GM12878 (cell line): ENCODE measurements around the gene MRPS15. TPM values are rescaled to one million over a fixed set of nuclear protein-coding genes. Genes with fewer than 3 reads are reported as not detected.

Experiments
- ATAC-seq: fragments of 200-7000 bp; cut with Tn5 transposase; 3 replicates; pipeline ENCODE4 v1.9.1; 2020; ENCODE audit warnings: mild to moderate bottlenecking, moderate library complexity
- BruUV-seq: library from RNA; stranded (reverse); fragments of 400-500 nt; replicated peaks from 2 replicates; lab custom pipeline; 2021; lab: Mats Ljungman, UMichigan
- CTCF ChIA-PET: fragments of 300-600 bp; sonication (Branson Sonifier 250); formaldehyde crosslinking; extraction: SDS; loops from one replicate; lab custom pipeline; 2021; ENCODE audit warnings: inconsistent platforms; lab: Yijun Ruan, JAX
- POLR2A ChIA-PET: fragments of 350-600 bp; formaldehyde crosslinking; extraction: SDS; loops from one replicate; lab custom pipeline; 2021; ENCODE audit warnings: inconsistent platforms; lab: Charles Lee
- RAD21 ChIA-PET: fragments of 300-600 bp; sonication (Branson Sonifier 250); formaldehyde crosslinking; loops from one replicate; lab custom pipeline; 2023; ENCODE audit warnings: antibody characterized with exemption; ENCODE audit not compliant: unreplicated experiment; lab: Charles Lee
- SMC1A ChIA-PET: fragments of 300-600 bp; sonication (Branson Sonifier 250); formaldehyde crosslinking; loops from one replicate; lab custom pipeline; 2023; ENCODE audit not compliant: unreplicated experiment, uncharacterized antibody; lab: Charles Lee
- DNase-seq: peaks from one replicate; pipeline ENCODE4 v3.0.0-alpha.2; 2011; ENCODE audit warnings: low read depth, low spot score
- FAIRE-seq: peaks from 3 replicates; lab custom pipeline; 2011; peaks lifted over from hg19 to GRCh38; lab: Jason Lieb, UNC
- H2AFZ ChIP-seq: 2 replicates; pipeline ENCODE4 v1.6.0; 2011; ENCODE audit warnings: low read depth, low read length, control low read depth; ENCODE audit not compliant: control insufficient read depth
- H3K27ac ChIP-seq: 2 replicates; pipeline ENCODE4 v1.5.1; 2011; ENCODE audit warnings: control low read depth; ENCODE audit not compliant: control insufficient read depth, insufficient read depth
- H3K27me3 ChIP-seq, 2 experiments: replicated peaks in 1 of 2; 2 replicates each; pipeline versions ENCODE4 v1.6.0 to v1.6.1; 2011; ENCODE audit warnings: low read length in 1 of 2; ENCODE audit not compliant: control insufficient read depth in 2 of 2, insufficient read depth in 2 of 2
- H3K36me3 ChIP-seq, 2 experiments: 2 replicates each; pipeline ENCODE4 v1.5.1; 2011; ENCODE audit warnings: low read length in 1 of 2; ENCODE audit not compliant: control insufficient read depth in 2 of 2, insufficient read depth in 2 of 2
- H3K4me1 ChIP-seq: 2 replicates; pipeline ENCODE4 v1.6.1; 2011; ENCODE audit warnings: mild to moderate bottlenecking, low read length, moderate library complexity, mixed read lengths; ENCODE audit not compliant: control insufficient read depth, insufficient read depth
- H3K4me2 ChIP-seq: 2 replicates; pipeline ENCODE4 v1.6.0; 2011; ENCODE audit warnings: control low read depth; ENCODE audit not compliant: control insufficient read depth, insufficient read depth
- H3K4me3 ChIP-seq: fragments of 200-600 bp; sonication (generic); 2 replicates; pipeline ENCODE4 v1.5.1; 2016
- H3K79me2 ChIP-seq: 2 replicates; pipeline ENCODE4 v1.6.0; 2011; ENCODE audit warnings: low read length; ENCODE audit not compliant: control insufficient read depth, insufficient read depth
- H3K9ac ChIP-seq: 2 replicates; pipeline ENCODE4 v1.8.0; 2011; ENCODE audit warnings: low read length, control low read depth, mixed read lengths; ENCODE audit not compliant: control insufficient read depth, insufficient read depth
- H3K9me3 ChIP-seq: replicated peaks from 3 replicates; pipeline ENCODE4 v1.5.1; 2011; ENCODE audit warnings: mild to moderate bottlenecking, low read length; ENCODE audit not compliant: control insufficient read depth, insufficient read depth
- H4K20me1 ChIP-seq: 2 replicates; pipeline ENCODE4 v1.6.0; 2011; ENCODE audit not compliant: control insufficient read depth, insufficient read depth
- BCLAF1 ChIP-seq: fragments of 450-650 bp; IDR thresholded peaks from 2 replicates; pipeline ENCODE4 v1.6.1; 2017; ENCODE audit warnings: antibody characterized with exemption, mild to moderate bottlenecking, moderate library complexity
- CBFB ChIP-seq: IDR thresholded peaks from 2 replicates; pipeline ENCODE4 v1.6.1; 2016; ENCODE audit warnings: antibody characterized with exemption, low read depth
- CEBPZ ChIP-seq: fragments of 150-350 bp; IDR thresholded peaks from 2 replicates; pipeline ENCODE4 v1.6.1; 2016; ENCODE audit warnings: low read depth, low read length
- CHD4 ChIP-seq: fragments of 200-600 bp; sonication (generic); IDR thresholded peaks from 2 replicates; pipeline ENCODE4 v1.6.1; 2016; ENCODE audit warnings: mild to moderate bottlenecking
- HCFC1 ChIP-seq: fragments of 150-350 bp; IDR thresholded peaks from 2 replicates; pipeline ENCODE4 v1.6.1; 2014; ENCODE audit warnings: low read length
- KDM1A ChIP-seq: fragments of 200-600 bp; sonication (generic); IDR thresholded peaks from 2 replicates; pipeline ENCODE4 v1.6.1; 2016; ENCODE audit warnings: borderline replicate concordance
- NBN ChIP-seq: fragments of 450-650 bp; IDR thresholded peaks from 2 replicates; pipeline ENCODE4 v1.6.1; 2016
- TCF7 ChIP-seq: IDR thresholded peaks from 2 replicates; pipeline ENCODE4 v1.6.1; 2014; ENCODE audit warnings: antibody characterized with exemption, borderline replicate concordance
- WGBS: methylation state at CpG from one replicate; pipeline ENCODE4 v1.1.6; 2016; ENCODE audit warnings: low lambda C conversion rate; ENCODE audit not compliant: insufficient replicate concordance, insufficient coverage; ENCODE audit errors: missing lambda C conversion rate; 5-methylcytosine and 5-hydroxymethylcytosine counted together
- in situ Hi-C: fragments of 300-500 bp; cut with MboI; formaldehyde crosslinking; loops from 9 replicates; pipeline ENCODE4 v1.14.3; 2018; ENCODE audit warnings: mixed read lengths
- intact Hi-C: fragments of 100-400 bp; cut with micrococcal nuclease; formaldehyde crosslinking; loops from one replicate; pipeline ENCODE4 v1.14.2; 2022; ENCODE audit not compliant: unreplicated experiment
- polyA plus RNA-seq, 11 experiments: library from polyadenylated mRNA; depleted of rRNA in 4 of 11; unstranded in 6 of 11; stranded (reverse) in 5 of 11; fragments of >200 nt; fragmentation: Nextera tagmentation in 4 of 11; fragmentation: Illumina TruSeq in 1 of 11; extraction: Ambion mirVana in 4 of 11; extraction: Trizol in 1 of 11; gene quantifications; 1 replicate in 1 of 11; 2 replicates in 10 of 11; pipeline versions ENCODE4 v1.2.1 to v1.2.3, GENCODE V29; 2011 to 2016; ENCODE audit warnings: inconsistent platforms in 2 of 11, missing spikeins in 2 of 11, low read depth in 1 of 11
- total RNA-seq, 4 experiments: library from RNA; depleted of rRNA in 3 of 4; stranded (reverse); fragments of >200 nt in 3 of 4; fragmentation: Illumina TruSeq in 1 of 4; extraction: Trizol in 1 of 4; gene quantifications; 2 replicates each; pipeline versions ENCODE4 v1.2.1 to v1.2.3, GENCODE V29; 2013 to 2021
- TF ChIP-seq, protein P1 (sequence below): fragments of 450-650 bp; IDR thresholded peaks from 2 replicates; pipeline ENCODE4 v1.6.1; 2017; ENCODE audit warnings: borderline replicate concordance

MRPS15 gene
- total and polyA plus RNA-seq, 10 of the 15 experiments (the other 5 are each of a cell fraction or from before 2014, with no cell fraction given): 41.1 to 207 (median 107) TPM

DNA sequence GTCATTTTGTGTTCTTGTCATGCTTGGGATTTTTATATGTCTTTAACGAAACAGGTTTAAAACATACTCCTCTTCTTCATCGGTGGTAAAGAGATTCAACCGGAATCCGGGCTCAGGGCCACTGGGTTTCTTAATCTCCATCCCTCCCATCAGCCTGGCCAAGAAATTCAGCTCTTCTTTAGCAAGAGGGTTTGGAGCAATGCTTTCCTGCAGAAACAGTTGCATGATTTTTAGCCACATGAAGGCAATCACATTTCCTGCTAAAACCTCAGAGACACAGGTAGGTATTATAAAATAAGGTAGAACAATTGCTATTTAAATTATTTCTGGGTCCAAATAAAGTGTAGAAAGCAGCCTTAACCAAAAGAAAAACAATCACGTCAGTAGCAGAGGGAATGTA is 43.8 kb downstream of the MRPS15 start:
- Histone ChIP-seq H2AFZ (peak overlapping the region; percentile 93), H3K27me3 (no peaks in the 10 kb centered on the region), H3K4me3 (no peak overlapping the region), H3K9me3 (no peaks in the 10 kb centered on the region), H3K4me2 (peak overlapping the region; percentile 75; the same call in 1 of the 2 replicates), H3K9ac (peak overlapping the region; percentile 40; the same call in 1 of the 2 replicates), H4K20me1 (no peaks in the 10 kb centered on the region), H3K4me1 (peaks cover 6% of the 10 kb centered on the region; the same call in 1 of the 2 replicates), H3K79me2 (no peaks in the 10 kb centered on the region), H3K36me3 (no peaks in the 10 kb centered on the region), H3K27ac (peak overlapping the region; percentile 31; the same call in 1 of the 2 replicates)
- TF ChIP-seq CHD4 (no peak), CEBPZ (no peak), CBFB (no peak), NBN (no peak), BCLAF1 (no peak), TCF7 (no peak), HCFC1 (no peak), KDM1A (no peak)
- TF ChIP-seq, protein P1, sequence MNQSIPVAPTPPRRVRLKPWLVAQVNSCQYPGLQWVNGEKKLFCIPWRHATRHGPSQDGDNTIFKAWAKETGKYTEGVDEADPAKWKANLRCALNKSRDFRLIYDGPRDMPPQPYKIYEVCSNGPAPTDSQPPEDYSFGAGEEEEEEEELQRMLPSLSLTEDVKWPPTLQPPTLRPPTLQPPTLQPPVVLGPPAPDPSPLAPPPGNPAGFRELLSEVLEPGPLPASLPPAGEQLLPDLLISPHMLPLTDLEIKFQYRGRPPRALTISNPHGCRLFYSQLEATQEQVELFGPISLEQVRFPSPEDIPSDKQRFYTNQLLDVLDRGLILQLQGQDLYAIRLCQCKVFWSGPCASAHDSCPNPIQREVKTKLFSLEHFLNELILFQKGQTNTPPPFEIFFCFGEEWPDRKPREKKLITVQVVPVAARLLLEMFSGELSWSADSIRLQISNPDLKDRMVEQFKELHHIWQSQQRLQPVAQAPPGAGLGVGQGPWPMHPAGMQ: no peak
- in situ Hi-C loops: loop anchor here (5.0 kb wide), 1 partner anchor 73 kb away; no protein-coding TSS in a partner anchor
- SMC1A ChIA-PET: interaction anchor here (0.8 to 2.9 kb wide), 9 partner anchors 31 to 271 kb away, joined by 3 to 16 read pairs (median 5); partner anchors contain the start of gene TRAPPC3
- FAIRE-seq: no peak
- BruUV-seq: no TSS peak
- no peak for ATAC-seq
- CTCF ChIA-PET: interaction anchor here (0.7 to 4.4 kb wide), 21 partner anchors 11 to 270 kb away, joined by 3 to 59 read pairs (median 4); partner anchors contain the start of genes EVA1B, OSCP1, SH3D21 and TRAPPC3
- 57% methylated on average over 5 of the region's 5 CpGs for WGBS
- RAD21 ChIA-PET: interaction anchor here (0.6 to 2.3 kb wide), 13 partner anchors 15 to 326 kb away, joined by 3 to 15 read pairs (median 5); partner anchors contain the start of gene TRAPPC3
- no peak for DNase-seq
- intact Hi-C loops: loop anchor here (1.0 to 5.0 kb wide), 3 partner anchors 78 to 323 kb away; partner anchors contain the start of gene TRAPPC3
- POLR2A ChIA-PET: interaction anchor here (1.0 to 1.1 kb wide), 2 partner anchors 36 to 135 kb away, joined by 3 read pairs; no protein-coding TSS in a partner anchor
